Ectodermal cell (in vitro differentiated cells): ENCODE results near the gene GPR146.

Experiments
- H3K27ac ChIP-seq: 2 replicates; pipeline ENCODE4 v1.7.0; 2013; ENCODE audit warnings: mild to moderate bottlenecking, low read depth, low read length; ENCODE audit not compliant: insufficient read depth, poor library complexity, severe bottlenecking
- H3K27me3 ChIP-seq: 2 replicates; pipeline ENCODE4 v1.7.0; 2013; ENCODE audit warnings: mild to moderate bottlenecking, low read length; ENCODE audit not compliant: insufficient read depth, control insufficient read depth, poor library complexity, severe bottlenecking
- H3K36me3 ChIP-seq: one replicate; pipeline ENCODE4 v1.7.0; 2013; ENCODE audit warnings: low read length; ENCODE audit not compliant: control insufficient read depth, insufficient read depth
- H3K4me1 ChIP-seq: one replicate; pipeline ENCODE4 v1.7.0; 2013; ENCODE audit warnings: low read length; ENCODE audit not compliant: control insufficient read depth, insufficient read depth
- H3K4me3 ChIP-seq: 2 replicates; pipeline ENCODE4 v1.7.0; 2013; ENCODE audit warnings: low read depth, low read length, control low read depth; ENCODE audit not compliant: insufficient read depth
- H3K9me3 ChIP-seq: 2 replicates; pipeline ENCODE4 v1.7.0; 2013; ENCODE audit warnings: mild to moderate bottlenecking, low read length, moderate library complexity; ENCODE audit not compliant: control insufficient read depth
- WGBS, 2 experiments: methylation state at CpG; one replicate each; pipeline ENCODE4 v1.1.7; 2013; ENCODE audit warnings: missing lambda C conversion rate in 2 of 2; 5-methylcytosine and 5-hydroxymethylcytosine counted together

GPR146 gene

GRCh38 chr7:1095621-1096155 lies 51.3 kb downstream of the GPR146 start:
- Histone ChIP-seq H3K27ac (no peak overlapping the region), H3K27me3 (no peaks in the 10 kb centered on the region), H3K4me1 (no peaks in the 10 kb centered on the region), H3K36me3 (no peaks in the 10 kb centered on the region), H3K9me3 (no peaks in the 10 kb centered on the region), H3K4me3 (no peak overlapping the region)
- WGBS, 2 experiments = 90 to 92% methylated on average over 23 of the region's 23 CpGs

DNA sequence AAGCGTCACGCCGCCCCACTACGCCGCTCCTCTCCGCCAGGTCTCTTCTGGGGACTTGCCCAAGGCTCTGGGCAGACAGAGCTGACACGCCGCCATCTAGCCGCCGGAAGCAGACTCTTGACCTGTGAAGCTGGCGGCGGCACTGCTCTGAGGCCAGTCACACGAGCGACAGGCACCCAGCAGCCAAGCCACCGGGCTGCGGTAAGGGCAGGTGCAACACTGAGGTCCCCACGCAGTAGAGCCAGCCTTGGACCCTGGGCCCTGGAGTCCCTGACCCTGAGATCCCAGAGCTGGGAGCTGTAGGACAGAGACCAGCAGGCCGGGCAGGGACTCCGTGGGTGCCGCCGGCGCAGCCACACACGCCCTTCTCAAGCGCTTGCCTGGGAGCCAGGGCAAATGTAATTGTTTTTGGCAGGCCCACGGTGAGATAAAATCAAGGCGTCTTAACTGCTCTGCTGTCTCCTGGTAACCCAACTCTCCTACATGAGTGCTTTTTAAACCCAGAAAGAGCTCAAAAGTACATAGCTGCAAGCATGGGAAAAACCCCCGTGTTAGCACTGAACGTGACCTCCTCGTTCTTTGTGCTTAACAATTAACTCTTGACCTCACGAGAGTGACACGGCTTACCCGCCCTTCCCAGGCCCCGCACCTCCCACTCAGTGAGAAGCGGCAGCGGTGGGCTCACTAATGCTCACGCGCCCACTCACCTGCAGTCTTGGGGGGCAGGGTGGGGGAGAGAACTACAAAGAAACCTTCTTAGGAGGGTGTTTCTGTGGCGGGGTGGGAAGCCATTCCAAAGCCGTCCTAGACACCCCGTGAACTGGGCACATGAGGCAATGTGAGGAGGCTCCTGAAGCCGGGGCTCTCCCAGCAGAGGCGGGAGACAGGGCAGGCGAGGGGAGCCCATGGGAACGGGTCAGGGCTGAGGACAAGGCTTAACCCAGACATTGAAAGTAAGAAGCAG lies 52.1 kb downstream of the GPR146 start:
- WGBS, 2 experiments = 92 to 93% methylated on average over 44 of the region's 44 CpGs
- no peaks in the 10 kb centered on the region for H3K27me3 ChIP-seq
- no peak overlapping the region for H3K4me3 ChIP-seq
- peaks cover 6% of the 10 kb centered on the region for H3K4me1 ChIP-seq
- no peak overlapping the region for H3K27ac ChIP-seq
- no peaks in the 10 kb centered on the region for H3K9me3 ChIP-seq
- H3K36me3 ChIP-seq = no peaks in the 10 kb centered on the region

DNA sequence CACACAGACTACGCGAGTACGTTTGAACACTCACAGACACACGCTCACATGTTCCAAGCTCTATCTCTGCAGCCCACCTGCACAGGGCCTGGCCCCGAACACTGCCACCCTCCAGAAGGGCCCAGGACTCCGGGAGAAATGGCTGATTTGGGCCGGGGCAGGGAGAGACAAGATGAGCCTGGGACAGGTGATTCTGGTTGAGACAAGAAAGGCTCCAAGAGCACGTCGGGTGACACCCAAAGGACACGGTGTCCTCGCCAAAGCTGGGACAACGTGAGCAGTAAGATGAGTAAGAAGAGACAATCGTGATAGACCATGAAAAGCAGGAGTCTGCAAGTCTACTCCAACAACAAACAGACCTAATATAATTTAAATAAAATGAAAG lies 52.8 kb downstream of the GPR146 start:
- Histone ChIP-seq H3K27me3 (no peaks in the 10 kb centered on the region), H3K27ac (no peak overlapping the region), H3K9me3 (no peaks in the 10 kb centered on the region), H3K4me3 (no peak overlapping the region), H3K4me1 (peaks cover 6% of the 10 kb centered on the region), H3K36me3 (no peaks in the 10 kb centered on the region)
- 93 to 95% methylated on average over 12 to 13 of the region's 13 CpGs for WGBS, 2 experiments

DNA sequence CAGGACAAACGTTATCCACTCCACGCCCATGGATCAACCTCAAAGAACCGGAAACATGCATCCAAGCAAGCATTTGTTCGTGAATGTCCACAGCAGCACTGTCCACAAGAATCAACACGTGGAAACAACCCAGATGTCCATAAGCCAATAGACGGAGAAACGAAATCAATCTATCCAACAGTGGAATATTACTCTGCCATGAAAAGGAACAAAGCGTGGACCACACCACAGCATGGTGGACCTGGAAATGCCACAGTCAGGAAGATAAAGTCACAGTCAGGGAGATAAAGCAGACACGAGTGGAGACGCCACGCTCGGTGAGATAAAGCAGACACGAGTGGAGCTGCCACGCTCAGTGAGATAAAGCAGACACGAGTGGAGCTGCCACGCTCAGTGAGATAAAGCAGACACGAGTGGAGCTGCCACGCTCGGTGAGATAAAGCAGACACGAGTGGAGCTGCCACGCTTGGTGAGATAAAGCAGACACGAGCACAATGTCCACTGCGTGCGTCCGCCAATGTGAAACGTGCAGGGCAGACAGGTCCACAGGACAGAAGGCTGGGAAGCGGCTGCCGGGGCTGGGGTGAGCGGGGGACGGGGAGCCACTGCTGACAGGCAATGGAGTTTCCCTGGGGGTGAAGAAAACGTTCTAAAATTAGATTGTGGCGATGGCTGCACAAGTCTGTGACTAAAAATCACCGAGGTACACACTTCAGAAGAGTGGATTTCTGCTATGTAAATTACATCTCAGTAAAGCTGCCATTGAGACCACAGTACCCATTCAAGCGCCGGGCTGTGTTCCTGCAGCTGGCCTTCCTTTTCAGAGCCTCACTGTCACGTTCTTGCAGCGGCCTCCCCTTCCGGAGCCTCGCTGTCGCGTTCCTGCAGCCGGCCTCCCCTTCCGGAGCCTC lies 54.2 kb downstream of the GPR146 start:
- Histone ChIP-seq H3K27ac (no peak overlapping the region), H3K36me3 (no peaks in the 10 kb centered on the region), H3K4me1 (peaks cover 6% of the 10 kb centered on the region), H3K4me3 (no peak overlapping the region), H3K9me3 (no peaks in the 10 kb centered on the region), H3K27me3 (no peaks in the 10 kb centered on the region)
- WGBS, 2 experiments = 95 to 96% methylated on average over 43 of the region's 43 CpGs

DNA sequence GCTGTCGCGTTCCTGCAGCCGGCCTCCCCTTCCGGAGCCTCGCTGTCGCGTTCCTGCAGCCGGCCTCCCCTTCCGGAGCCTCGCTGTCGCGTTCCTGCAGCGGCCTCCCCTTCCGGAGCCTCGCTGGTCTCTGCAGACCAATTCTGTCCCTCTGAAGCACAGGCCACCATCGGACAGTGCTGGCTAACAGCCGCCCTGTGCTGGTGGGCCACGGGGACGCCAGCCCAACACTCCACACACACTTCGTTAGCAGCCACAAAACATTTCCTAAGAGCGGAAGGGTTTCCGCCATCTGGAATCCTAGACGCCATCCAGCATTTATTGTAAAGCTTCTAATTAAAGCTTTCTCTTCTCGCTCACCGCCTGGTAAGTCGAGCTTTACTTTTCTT lies 54.8 kb downstream of the GPR146 start:
- H3K4me3 ChIP-seq = no peak overlapping the region
- no peaks in the 10 kb centered on the region for H3K9me3 ChIP-seq
- H3K4me1 ChIP-seq = peaks cover 6% of the 10 kb centered on the region
- no peak overlapping the region for H3K27ac ChIP-seq
- WGBS, 2 experiments = 95 to 96% methylated on average over 26 of the region's 26 CpGs
- H3K27me3 ChIP-seq = no peaks in the 10 kb centered on the region
- no peaks in the 10 kb centered on the region for H3K36me3 ChIP-seq

DNA sequence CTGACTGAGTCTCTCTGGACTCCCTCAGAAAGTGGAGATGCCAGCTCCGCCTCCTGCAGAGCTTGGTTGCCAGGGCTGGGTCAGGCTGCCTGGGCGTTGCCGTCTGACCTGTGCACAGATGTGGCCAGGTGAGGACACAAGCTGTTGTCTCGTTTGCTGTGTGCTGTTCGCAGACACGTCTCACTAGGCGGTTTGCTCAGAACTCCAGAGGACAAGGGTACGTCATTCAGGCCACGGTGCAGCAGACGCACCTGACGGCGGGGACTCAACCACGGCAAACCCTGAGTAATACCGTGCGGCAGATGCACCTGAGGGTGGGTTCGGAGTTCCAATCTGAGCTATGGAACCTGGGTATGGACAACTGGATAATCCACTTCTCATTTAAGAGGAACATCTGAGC lies 55.3 kb downstream of the GPR146 start:
- Histone ChIP-seq H3K27ac (no peak overlapping the region), H3K4me1 (peaks cover 6% of the 10 kb centered on the region), H3K4me3 (no peak overlapping the region), H3K36me3 (no peaks in the 10 kb centered on the region), H3K9me3 (no peaks in the 10 kb centered on the region), H3K27me3 (no peaks in the 10 kb centered on the region)
- 95 to 96% methylated on average over 16 of the region's 16 CpGs for WGBS, 2 experiments

- WGBS, 2 experiments = 87 to 91% methylated on average over 14 of the region's 14 CpGs
- no peak overlapping the region for H3K27ac ChIP-seq
Measured at GRCh38 chr7:1100386-1100785, 56.0 kb downstream of the GPR146 start.

GRCh38 chr7:1100834-1101562 lies 56.7 kb downstream of the GPR146 start:
- 90% methylated on average over 34 of the region's 34 CpGs for WGBS, 2 experiments
- Histone ChIP-seq H3K4me1 (peaks cover 6% of the 10 kb centered on the region), H3K4me3 (no peak overlapping the region), H3K36me3 (no peaks in the 10 kb centered on the region), H3K27me3 (no peaks in the 10 kb centered on the region), H3K27ac (no peak overlapping the region), H3K9me3 (no peaks in the 10 kb centered on the region)

More at GRCh38 chr7:1100386-1100785, 56.0 kb downstream of the GPR146 start:
- no peaks in the 10 kb centered on the region for H3K9me3 ChIP-seq
- H3K4me3 ChIP-seq = no peak overlapping the region
- no peaks in the 10 kb centered on the region for H3K36me3 ChIP-seq
- peaks cover 6% of the 10 kb centered on the region for H3K4me1 ChIP-seq
- H3K27me3 ChIP-seq = no peaks in the 10 kb centered on the region

GRCh38 chr7:1101563-1102431 lies 57.5 kb downstream of the GPR146 start:
- 94% methylated on average over 47 of the region's 47 CpGs for WGBS, 2 experiments
- Histone ChIP-seq H3K27ac (no peak overlapping the region), H3K4me1 (peaks cover 6% of the 10 kb centered on the region), H3K9me3 (no peaks in the 10 kb centered on the region), H3K4me3 (no peak overlapping the region), H3K27me3 (no peaks in the 10 kb centered on the region), H3K36me3 (no peaks in the 10 kb centered on the region)
